Prostate gland (tissue), 2 donors: Measurements from ENCODE around the gene NFKB1. TPM values are rescaled to one million over a fixed set of nuclear protein-coding genes. Genes with fewer than 3 reads are reported as not detected.

Experiments used
- DNase-seq: peaks from one replicate; pipeline ENCODE4 v3.0.0-alpha.2; 2019; ENCODE audit warnings: low spot score
- H3K27ac ChIP-seq, 2 donors: fragments of 200-600 bp; sonication (generic); 2 replicates each; pipeline ENCODE4 v1.5.1; 2017 to 2019
- H3K27me3 ChIP-seq: fragments of 200-600 bp; sonication (generic); replicated peaks from 2 replicates; pipeline ENCODE4 v1.5.1; 2019; ENCODE audit not compliant: insufficient read depth
- H3K36me3 ChIP-seq, 2 donors: fragments of 200-600 bp; sonication (generic); 1 replicate in 1 of 2; 2 replicates in 1 of 2; pipeline versions ENCODE4 v1.5.1 to v1.8.1; 2017 to 2019
- H3K4me1 ChIP-seq: fragments of 200-600 bp; sonication (generic); replicated peaks from 2 replicates; pipeline ENCODE4 v1.5.1; 2019
- H3K4me3 ChIP-seq, 2 donors: fragments of 200-600 bp; sonication (generic); 2 replicates each; pipeline ENCODE4 v1.5.1; 2017 to 2019
- H3K9me3 ChIP-seq: fragments of 200-600 bp; sonication (generic); 2 replicates; pipeline ENCODE4 v1.5.1; 2017
- POLR2A ChIP-seq: fragments of 450-650 bp; IDR thresholded peaks from one replicate; pipeline ENCODE4 v1.6.1; 2016; ENCODE audit warnings: antibody characterized with exemption, mild to moderate bottlenecking
- POLR2AphosphoS5 ChIP-seq: sonication (generic); formaldehyde crosslinking; IDR thresholded peaks from one replicate; pipeline ENCODE4 v1.6.1; 2017; ENCODE audit warnings: antibody characterized with exemption
- WGBS: methylation state at CpG from one replicate; pipeline ENCODE4 v1.1.5; 2018; 5-methylcytosine and 5-hydroxymethylcytosine counted together
- intact Hi-C: fragments of 100-400 bp; cut with DNase I; formaldehyde crosslinking; loops from one replicate; pipeline ENCODE4 v1.14.2; 2022
- total RNA-seq, 2 donors: library from RNA; depleted of rRNA; stranded (reverse); fragments of >200 nt; gene quantifications; one replicate each; pipeline ENCODE4 v1.1.0, GENCODE V29; 2016
- TF ChIP-seq, protein P1 (sequence below), 4 experiments: fragments of 200-600 bp in 2 of 4; fragments of 450-650 bp in 2 of 4; sonication (generic) in 2 of 4; IDR thresholded peaks; 1 replicate in 3 of 4; 2 replicates in 1 of 4; pipeline ENCODE4 v1.5.1; 2016 to 2019; ENCODE audit warnings: antibody characterized with exemption in 4 of 4, mild to moderate bottlenecking in 2 of 4, moderate library complexity in 2 of 4

NFKB1 gene
- total RNA-seq, 2 donors from 2014 or later, result 32.3 to 35.4 TPM

- no peak for TF ChIP-seq POLR2AphosphoS5
- TF ChIP-seq, protein P1, sequence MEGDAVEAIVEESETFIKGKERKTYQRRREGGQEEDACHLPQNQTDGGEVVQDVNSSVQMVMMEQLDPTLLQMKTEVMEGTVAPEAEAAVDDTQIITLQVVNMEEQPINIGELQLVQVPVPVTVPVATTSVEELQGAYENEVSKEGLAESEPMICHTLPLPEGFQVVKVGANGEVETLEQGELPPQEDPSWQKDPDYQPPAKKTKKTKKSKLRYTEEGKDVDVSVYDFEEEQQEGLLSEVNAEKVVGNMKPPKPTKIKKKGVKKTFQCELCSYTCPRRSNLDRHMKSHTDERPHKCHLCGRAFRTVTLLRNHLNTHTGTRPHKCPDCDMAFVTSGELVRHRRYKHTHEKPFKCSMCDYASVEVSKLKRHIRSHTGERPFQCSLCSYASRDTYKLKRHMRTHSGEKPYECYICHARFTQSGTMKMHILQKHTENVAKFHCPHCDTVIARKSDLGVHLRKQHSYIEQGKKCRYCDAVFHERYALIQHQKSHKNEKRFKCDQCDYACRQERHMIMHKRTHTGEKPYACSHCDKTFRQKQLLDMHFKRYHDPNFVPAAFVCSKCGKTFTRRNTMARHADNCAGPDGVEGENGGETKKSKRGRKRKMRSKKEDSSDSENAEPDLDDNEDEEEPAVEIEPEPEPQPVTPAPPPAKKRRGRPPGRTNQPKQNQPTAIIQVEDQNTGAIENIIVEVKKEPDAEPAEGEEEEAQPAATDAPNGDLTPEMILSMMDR (IDR thresholded peaks at IDR 0.05), result no peak
- no peak for TF ChIP-seq POLR2A
- H3K36me3 ChIP-seq, result no peaks in the 10 kb centered on the region
- DNase-seq, result no peak
- no peak overlapping the region for H3K4me3 ChIP-seq
- no peaks in the 10 kb centered on the region for H3K9me3 ChIP-seq
- H3K27ac ChIP-seq, result no peak overlapping the region
- H3K4me1 ChIP-seq, result no peaks in the 10 kb centered on the region
- no peaks in the 10 kb centered on the region for H3K27me3 ChIP-seq
- intact Hi-C loops, result no loop called here
Observed at GRCh38 chr4:102641793-102642192, 140.6 kb downstream of the NFKB1 start.

DNA sequence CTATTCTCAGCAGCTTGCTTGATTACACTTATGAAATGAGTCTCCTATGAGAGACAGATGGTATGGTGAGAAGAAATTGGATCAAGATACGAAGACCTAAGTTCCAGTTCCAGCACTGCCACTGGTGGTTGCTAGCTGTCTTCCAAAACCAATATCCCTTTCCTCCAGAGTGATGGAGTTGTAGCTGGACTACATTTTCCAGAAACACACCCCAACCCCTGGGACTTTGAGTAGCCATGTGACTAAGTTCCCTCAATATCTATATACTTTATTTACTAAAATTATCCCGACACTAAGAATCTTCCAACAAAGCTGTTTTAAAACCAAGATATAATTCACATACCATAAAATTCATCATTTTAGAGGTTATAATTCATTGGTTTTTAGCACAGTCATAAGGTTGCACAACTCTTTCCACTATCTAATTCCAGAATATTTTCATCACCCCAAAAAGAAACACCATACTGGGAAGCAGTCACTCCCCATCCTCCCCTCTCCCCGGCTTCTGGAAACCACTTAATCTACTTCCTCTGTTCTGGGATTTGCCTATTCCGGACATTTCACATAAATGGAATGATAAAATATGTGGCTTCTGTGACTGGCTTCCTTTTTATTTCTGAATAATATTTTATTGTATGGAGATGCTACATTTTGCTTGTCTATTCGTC, 141.6 kb downstream of the NFKB1 start:
- H3K9me3 ChIP-seq, result no peaks in the 10 kb centered on the region
- H3K36me3 ChIP-seq, result no peaks in the 10 kb centered on the region
- 91% methylated on average over 5 of the region's 5 CpGs for WGBS
- intact Hi-C loops, result no loop called here
- no peak for DNase-seq
- H3K4me3 ChIP-seq, result no peak overlapping the region
- no peaks in the 10 kb centered on the region for H3K27me3 ChIP-seq
- H3K27ac ChIP-seq, result no peak overlapping the region
- no peaks in the 10 kb centered on the region for H3K4me1 ChIP-seq
- TF ChIP-seq, protein P1 (IDR thresholded peaks at IDR 0.05), result no peak
- TF ChIP-seq POLR2A (no peak), POLR2AphosphoS5 (no peak)

DNA sequence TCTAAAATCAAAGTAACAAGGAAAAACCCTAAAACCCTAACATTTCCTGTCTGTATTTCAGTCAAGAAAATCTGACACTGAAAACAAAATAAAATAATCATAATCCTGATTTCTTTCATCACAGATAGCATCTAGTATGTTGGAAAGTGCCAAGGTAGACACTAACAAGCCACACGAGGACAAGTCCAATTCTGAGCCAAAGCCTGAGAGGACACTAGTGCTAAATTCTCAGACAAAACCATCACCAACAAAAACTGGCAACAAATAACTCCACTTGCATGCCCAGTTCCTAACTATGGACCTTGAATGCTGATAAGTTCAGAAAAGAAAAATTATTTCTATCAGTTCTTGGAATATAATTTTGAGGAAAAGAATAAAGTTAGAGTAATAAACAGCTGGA, 146.0 kb downstream of the NFKB1 start:
- intact Hi-C loops, result no loop called here
- DNase-seq, result no peak
- Histone ChIP-seq H3K36me3 (no peaks in the 10 kb centered on the region), H3K4me1 (no peaks in the 10 kb centered on the region), H3K27ac (no peak overlapping the region), H3K4me3 (no peak overlapping the region), H3K27me3 (no peaks in the 10 kb centered on the region), H3K9me3 (no peaks in the 10 kb centered on the region)
- WGBS, result 56% methylated on average over 1 of the region's 1 CpG
- TF ChIP-seq POLR2A (no peak), POLR2AphosphoS5 (no peak)
- TF ChIP-seq, protein P1 (IDR thresholded peaks at IDR 0.05), result no peak

GRCh38 chr4:102657206-102657605, 156.0 kb downstream of the NFKB1 start:
- no peak overlapping the region for H3K27ac ChIP-seq
- TF ChIP-seq, protein P1 (IDR thresholded peaks at IDR 0.05), result no peak
- no peak for TF ChIP-seq POLR2AphosphoS5
- TF ChIP-seq POLR2A, result no peak
- intact Hi-C loops, result no loop called here
- H3K4me3 ChIP-seq, result no peak overlapping the region
- H3K27me3 ChIP-seq, result no peaks in the 10 kb centered on the region
- 76% methylated on average over 5 of the region's 5 CpGs for WGBS
- H3K4me1 ChIP-seq, result no peaks in the 10 kb centered on the region
- no peak for DNase-seq
- no peaks in the 10 kb centered on the region for H3K9me3 ChIP-seq
- no peaks in the 10 kb centered on the region for H3K36me3 ChIP-seq

GRCh38 chr4:102663073-102663472, 161.9 kb downstream of the NFKB1 start:
- DNase-seq, result no peak
- TF ChIP-seq POLR2A, result no peak
- no peak for TF ChIP-seq POLR2AphosphoS5
- TF ChIP-seq, protein P1 (IDR thresholded peaks at IDR 0.05), result no peak
- Histone ChIP-seq H3K9me3 (no peaks in the 10 kb centered on the region), H3K4me1 (no peaks in the 10 kb centered on the region), H3K36me3 (no peaks in the 10 kb centered on the region), H3K4me3 (no peak overlapping the region), H3K27me3 (no peaks in the 10 kb centered on the region), H3K27ac (no peak overlapping the region)
- intact Hi-C loops, result no loop called here
- WGBS, result 76% methylated on average over 1 of the region's 1 CpG
